OCI-LY1 (cell line): ENCODE results near the gene MYO9A.

ENCODE experiments used
- H2AFZ ChIP-seq: fragments of 200-600 bp; sonication (generic), shearing (Covaris generic); 2 replicates; pipeline ENCODE4 v1.6.0; 2014; ENCODE audit warnings: antibody characterized with exemption, mild to moderate bottlenecking, low read length
- H3F3A ChIP-seq: fragments of 200-600 bp; sonication (generic), shearing (Covaris generic); 2 replicates; pipeline ENCODE4 v1.6.0; 2014; ENCODE audit warnings: mild to moderate bottlenecking, antibody characterized with exemption, low read length, moderate library complexity; ENCODE audit not compliant: insufficient read depth
- H3K27ac ChIP-seq: fragments of 200-600 bp; sonication (generic); 2 replicates; pipeline ENCODE4 v1.5.1; 2014; ENCODE audit warnings: low read length, mixed run types, mild to moderate bottlenecking, low read depth; ENCODE audit not compliant: poor library complexity, severe bottlenecking
- H3K27me3 ChIP-seq: fragments of 200-600 bp; sonication (generic); 2 replicates; pipeline ENCODE4 v1.6.0; 2014; ENCODE audit warnings: antibody characterized with exemption, mild to moderate bottlenecking, low read length, moderate library complexity; ENCODE audit not compliant: insufficient read depth
- H3K36me3 ChIP-seq: fragments of 200-600 bp; sonication (generic); 2 replicates; pipeline ENCODE4 v1.6.1; 2014; ENCODE audit warnings: mild to moderate bottlenecking, antibody characterized with exemption, low read length, moderate library complexity, mixed read lengths; ENCODE audit not compliant: insufficient read depth
- H3K4me1 ChIP-seq: fragments of 200-600 bp; sonication (generic); 2 replicates; pipeline ENCODE4 v1.5.1; 2014; ENCODE audit warnings: mild to moderate bottlenecking, low read length, moderate library complexity; ENCODE audit not compliant: insufficient read depth, severe bottlenecking
- H3K4me2 ChIP-seq: fragments of 200-600 bp; sonication (generic), shearing (Covaris generic); 2 replicates; pipeline ENCODE4 v1.6.1; 2014; ENCODE audit warnings: low read length
- H3K4me3 ChIP-seq: fragments of 200-600 bp; sonication (generic); 2 replicates; pipeline ENCODE4 v1.5.1; 2014; ENCODE audit warnings: low read length, low read depth, mild to moderate bottlenecking, mixed read lengths; ENCODE audit not compliant: poor library complexity, severe bottlenecking
- H3K79me2 ChIP-seq: fragments of 200-600 bp; shearing (Covaris generic); 2 replicates; pipeline ENCODE4 v1.6.1; 2016; ENCODE audit warnings: mixed run types, low read length, mixed read lengths; ENCODE audit not compliant: insufficient read depth
- H3K9ac ChIP-seq: fragments of 200-600 bp; sonication (generic), shearing (Covaris generic); 2 replicates; pipeline ENCODE4 v1.6.1; 2014; ENCODE audit warnings: mild to moderate bottlenecking, low read length, mixed read lengths
- H3K9me2 ChIP-seq: fragments of 200-600 bp; sonication (generic), shearing (Covaris generic); 2 replicates; pipeline ENCODE4 v1.6.1; 2014; ENCODE audit warnings: low read depth, mild to moderate bottlenecking, low read length, mixed read lengths
- H3K9me3 ChIP-seq: fragments of 200-600 bp; shearing (Covaris generic); 2 replicates; pipeline ENCODE4 v1.6.1; 2014; ENCODE audit warnings: low read length, mixed read lengths
- H4K20me1 ChIP-seq: fragments of 200-600 bp; sonication (generic), shearing (Covaris generic); 2 replicates; pipeline ENCODE4 v1.6.0; 2016; ENCODE audit warnings: mild to moderate bottlenecking, low read length; ENCODE audit not compliant: insufficient read depth
- EZH2 ChIP-seq: fragments of 200-600 bp; sonication (generic), shearing (Covaris generic); IDR thresholded peaks from 2 replicates; pipeline ENCODE4 v1.8.0; 2017; ENCODE audit warnings: borderline replicate concordance, mixed run types, mild to moderate bottlenecking, antibody characterized with exemption, low read length, moderate library complexity, mixed read lengths
- TF ChIP-seq, protein P1 (sequence below): fragments of 200-600 bp; sonication (generic), shearing (Covaris generic); IDR thresholded peaks from 2 replicates; pipeline ENCODE4 v1.5.1; 2017; ENCODE audit warnings: mild to moderate bottlenecking, antibody characterized with exemption, low read length, moderate library complexity, mixed read lengths

The MYO9A gene

DNA sequence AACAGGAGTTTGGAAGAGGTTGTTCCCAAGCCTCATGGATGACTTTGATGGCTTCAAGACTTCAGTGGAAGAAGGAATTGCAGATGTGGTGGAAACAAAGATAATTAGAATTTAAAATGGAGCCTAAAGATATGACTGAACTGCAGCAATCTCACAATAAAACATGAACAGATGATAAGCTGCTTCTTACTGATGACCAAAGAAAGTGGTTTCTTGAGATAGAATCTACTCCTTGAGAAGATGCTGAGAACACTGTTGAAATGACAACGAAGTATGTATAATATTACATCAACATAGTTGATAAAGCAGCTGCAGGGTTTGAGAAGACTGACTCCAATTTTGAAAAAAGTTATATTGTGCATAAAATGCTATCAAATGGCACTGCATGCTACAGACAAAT lies 21.2 kb downstream of the MYO9A start:
- no peak overlapping the region for H2AFZ ChIP-seq
- no peak overlapping the region for H3K4me3 ChIP-seq

DNA sequence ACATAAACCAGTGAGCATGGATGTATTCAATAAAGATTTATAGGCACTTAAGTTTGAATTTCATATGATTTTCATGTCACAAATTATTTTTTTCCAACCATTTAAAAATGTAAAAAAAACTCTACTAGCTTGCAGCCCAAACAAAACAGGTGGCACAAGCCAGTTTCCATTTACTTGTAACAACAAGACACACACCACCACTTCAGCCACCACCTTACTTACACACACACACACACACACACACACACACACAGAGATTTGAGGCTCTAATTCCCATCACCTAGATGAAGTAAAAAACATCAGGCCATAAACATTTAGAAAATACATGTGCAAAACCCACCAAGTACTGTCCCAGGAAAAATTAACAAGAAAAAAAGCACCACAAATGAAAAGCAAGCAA lies 25.3 kb downstream of the MYO9A start:
- peaks cover 5% of the 10 kb centered on the region; the same call in 1 of the 2 replicates for H3K79me2 ChIP-seq
- no peaks in the 10 kb centered on the region for H3F3A ChIP-seq
- no peaks in the 10 kb centered on the region for H3K4me1 ChIP-seq
- no peak overlapping the region for H2AFZ ChIP-seq
- no peak overlapping the region for H3K9ac ChIP-seq
- H3K27me3 ChIP-seq: no peaks in the 10 kb centered on the region
- TF ChIP-seq, protein P1, sequence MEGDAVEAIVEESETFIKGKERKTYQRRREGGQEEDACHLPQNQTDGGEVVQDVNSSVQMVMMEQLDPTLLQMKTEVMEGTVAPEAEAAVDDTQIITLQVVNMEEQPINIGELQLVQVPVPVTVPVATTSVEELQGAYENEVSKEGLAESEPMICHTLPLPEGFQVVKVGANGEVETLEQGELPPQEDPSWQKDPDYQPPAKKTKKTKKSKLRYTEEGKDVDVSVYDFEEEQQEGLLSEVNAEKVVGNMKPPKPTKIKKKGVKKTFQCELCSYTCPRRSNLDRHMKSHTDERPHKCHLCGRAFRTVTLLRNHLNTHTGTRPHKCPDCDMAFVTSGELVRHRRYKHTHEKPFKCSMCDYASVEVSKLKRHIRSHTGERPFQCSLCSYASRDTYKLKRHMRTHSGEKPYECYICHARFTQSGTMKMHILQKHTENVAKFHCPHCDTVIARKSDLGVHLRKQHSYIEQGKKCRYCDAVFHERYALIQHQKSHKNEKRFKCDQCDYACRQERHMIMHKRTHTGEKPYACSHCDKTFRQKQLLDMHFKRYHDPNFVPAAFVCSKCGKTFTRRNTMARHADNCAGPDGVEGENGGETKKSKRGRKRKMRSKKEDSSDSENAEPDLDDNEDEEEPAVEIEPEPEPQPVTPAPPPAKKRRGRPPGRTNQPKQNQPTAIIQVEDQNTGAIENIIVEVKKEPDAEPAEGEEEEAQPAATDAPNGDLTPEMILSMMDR: no peak
- TF ChIP-seq EZH2: no peak
- no peaks in the 10 kb centered on the region for H3K9me2 ChIP-seq
- H3K27ac ChIP-seq: no peak overlapping the region
- H3K36me3 ChIP-seq: no peaks in the 10 kb centered on the region
- no peak overlapping the region for H3K4me2 ChIP-seq
- H4K20me1 ChIP-seq: no peaks in the 10 kb centered on the region
- H3K4me3 ChIP-seq: no peak overlapping the region
- no peaks in the 10 kb centered on the region for H3K9me3 ChIP-seq

More for the DNA sequence above, 21.2 kb downstream of the MYO9A start:
- Histone ChIP-seq H3K4me2 (no peak overlapping the region), H3K9ac (no peak overlapping the region), H3K36me3 (no peaks in the 10 kb centered on the region), H3K9me3 (no peaks in the 10 kb centered on the region), H3K27me3 (no peaks in the 10 kb centered on the region), H4K20me1 (no peaks in the 10 kb centered on the region), H3K79me2 (no peaks in the 10 kb centered on the region; the same call in none of the 2 replicates), H3K9me2 (no peaks in the 10 kb centered on the region), H3K4me1 (no peaks in the 10 kb centered on the region), H3K27ac (no peak overlapping the region), H3F3A (no peaks in the 10 kb centered on the region)
- TF ChIP-seq EZH2: no peak
- TF ChIP-seq, protein P1: no peak

DNA sequence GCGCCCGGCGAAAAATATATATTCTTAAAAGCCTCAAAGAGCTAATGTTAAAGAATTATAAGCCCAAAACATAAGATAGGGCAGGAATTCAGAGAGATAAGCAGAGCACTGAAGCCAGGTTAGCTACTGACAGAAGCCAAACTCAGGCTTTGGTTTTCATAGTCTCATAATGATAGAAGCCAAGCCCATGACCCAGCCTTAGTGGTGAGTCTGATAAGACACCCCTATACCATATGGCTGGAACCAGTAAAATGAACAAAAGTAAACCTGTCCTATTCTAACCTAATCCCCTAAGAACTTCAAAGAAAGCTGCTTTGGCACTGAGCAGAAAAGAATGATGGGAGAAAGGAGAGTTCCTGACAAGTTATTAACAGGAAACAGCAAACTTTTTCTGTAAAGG lies 25.9 kb downstream of the MYO9A start:
- Histone ChIP-seq H3K4me1 (no peaks in the 10 kb centered on the region), H3K27ac (no peak overlapping the region), H3K4me2 (no peak overlapping the region), H3K9ac (no peak overlapping the region), H3K27me3 (no peaks in the 10 kb centered on the region), H3K9me3 (no peaks in the 10 kb centered on the region), H3K79me2 (peaks cover 5% of the 10 kb centered on the region; the same call in 1 of the 2 replicates), H3F3A (no peaks in the 10 kb centered on the region), H3K36me3 (no peaks in the 10 kb centered on the region), H2AFZ (no peak overlapping the region), H3K9me2 (no peaks in the 10 kb centered on the region), H3K4me3 (no peak overlapping the region), H4K20me1 (no peaks in the 10 kb centered on the region)
- TF ChIP-seq, protein P1: no peak
- no peak for TF ChIP-seq EZH2
